ENCODE measurements around the gene MALAT1.
"Not testable (repeated sequence)": the region's sequence is repeated elsewhere in the genome, so short reads cannot be mapped to it uniquely, and the experiment has no call there.

The MALAT1 gene

GRCh38 chr11:65459552-65459951, 39.3 kb upstream of the MALAT1 start:
- DNase-seq (ENCODE audit: low read depth), result peak; percentile 70
- TF ChIP-seq, protein P1, sequence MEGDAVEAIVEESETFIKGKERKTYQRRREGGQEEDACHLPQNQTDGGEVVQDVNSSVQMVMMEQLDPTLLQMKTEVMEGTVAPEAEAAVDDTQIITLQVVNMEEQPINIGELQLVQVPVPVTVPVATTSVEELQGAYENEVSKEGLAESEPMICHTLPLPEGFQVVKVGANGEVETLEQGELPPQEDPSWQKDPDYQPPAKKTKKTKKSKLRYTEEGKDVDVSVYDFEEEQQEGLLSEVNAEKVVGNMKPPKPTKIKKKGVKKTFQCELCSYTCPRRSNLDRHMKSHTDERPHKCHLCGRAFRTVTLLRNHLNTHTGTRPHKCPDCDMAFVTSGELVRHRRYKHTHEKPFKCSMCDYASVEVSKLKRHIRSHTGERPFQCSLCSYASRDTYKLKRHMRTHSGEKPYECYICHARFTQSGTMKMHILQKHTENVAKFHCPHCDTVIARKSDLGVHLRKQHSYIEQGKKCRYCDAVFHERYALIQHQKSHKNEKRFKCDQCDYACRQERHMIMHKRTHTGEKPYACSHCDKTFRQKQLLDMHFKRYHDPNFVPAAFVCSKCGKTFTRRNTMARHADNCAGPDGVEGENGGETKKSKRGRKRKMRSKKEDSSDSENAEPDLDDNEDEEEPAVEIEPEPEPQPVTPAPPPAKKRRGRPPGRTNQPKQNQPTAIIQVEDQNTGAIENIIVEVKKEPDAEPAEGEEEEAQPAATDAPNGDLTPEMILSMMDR (IDR thresholded peaks at IDR 0.05; ENCODE audit: insufficient read depth, low read depth, low read length, missing control alignments), result no peak
- H3K4me3 ChIP-seq (ENCODE audit: low read depth, low read length), result no peak overlapping the region

DNA sequence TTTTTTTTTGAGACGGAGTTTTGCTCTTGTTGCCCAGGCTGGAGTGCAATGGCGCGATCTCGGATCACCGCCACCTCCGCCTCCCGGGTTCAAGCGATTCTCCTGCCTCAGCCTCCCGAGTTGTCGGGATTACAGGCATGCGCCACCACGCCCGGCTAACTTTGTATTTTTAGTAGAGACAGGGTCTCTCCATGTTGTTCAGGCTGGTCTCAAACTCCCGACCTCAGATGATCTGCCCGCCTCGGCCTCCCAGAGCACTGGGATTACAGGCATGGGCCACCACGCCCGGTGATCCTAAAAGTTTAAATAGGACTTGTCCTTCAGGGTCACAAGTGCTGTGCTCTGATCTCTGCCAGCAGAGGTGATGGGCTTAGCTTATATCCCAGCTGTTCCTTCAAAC, 33.4 kb upstream of the MALAT1 start:
- DNase-seq (ENCODE audit: low read depth); H3K4me3 ChIP-seq (ENCODE audit: low read depth, low read length): not testable (repeated sequence)

DNA sequence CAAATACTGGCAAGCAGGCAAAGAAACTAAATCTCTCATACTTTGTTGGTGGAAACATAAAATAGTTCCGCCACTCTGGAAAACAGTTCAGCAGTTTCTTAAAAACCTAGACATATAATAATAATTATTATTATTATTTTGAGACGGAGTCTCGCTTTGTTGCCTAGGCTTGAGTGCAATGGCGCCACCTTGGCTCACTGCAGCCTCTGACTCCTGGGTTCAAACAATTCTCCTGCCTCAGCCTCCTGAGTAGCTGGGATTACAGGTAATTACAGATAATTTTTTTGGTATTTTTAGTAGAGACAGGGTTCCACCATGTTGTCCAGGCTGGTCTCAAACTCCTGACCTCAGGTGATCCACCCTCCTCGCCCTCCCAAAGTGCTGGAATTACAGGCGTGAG, 31.5 kb upstream of the MALAT1 start:
- not testable (repeated sequence) for DNase-seq (ENCODE audit: low read depth)

GRCh38 chr11:65468874-65469333, 29.9 kb upstream of the MALAT1 start:
- TF ChIP-seq, protein P1 (IDR thresholded peaks at IDR 0.05; ENCODE audit: insufficient read depth, low read depth, low read length, missing control alignments), result peak; percentile 81
- peak; percentile 90 for DNase-seq (ENCODE audit: low read depth)
- no peak overlapping the region for H3K4me3 ChIP-seq (ENCODE audit: low read depth, low read length)

More for the DNA sequence above, 31.5 kb upstream of the MALAT1 start:
- not testable (repeated sequence) for H3K4me3 ChIP-seq (ENCODE audit: low read depth, low read length)

DNA sequence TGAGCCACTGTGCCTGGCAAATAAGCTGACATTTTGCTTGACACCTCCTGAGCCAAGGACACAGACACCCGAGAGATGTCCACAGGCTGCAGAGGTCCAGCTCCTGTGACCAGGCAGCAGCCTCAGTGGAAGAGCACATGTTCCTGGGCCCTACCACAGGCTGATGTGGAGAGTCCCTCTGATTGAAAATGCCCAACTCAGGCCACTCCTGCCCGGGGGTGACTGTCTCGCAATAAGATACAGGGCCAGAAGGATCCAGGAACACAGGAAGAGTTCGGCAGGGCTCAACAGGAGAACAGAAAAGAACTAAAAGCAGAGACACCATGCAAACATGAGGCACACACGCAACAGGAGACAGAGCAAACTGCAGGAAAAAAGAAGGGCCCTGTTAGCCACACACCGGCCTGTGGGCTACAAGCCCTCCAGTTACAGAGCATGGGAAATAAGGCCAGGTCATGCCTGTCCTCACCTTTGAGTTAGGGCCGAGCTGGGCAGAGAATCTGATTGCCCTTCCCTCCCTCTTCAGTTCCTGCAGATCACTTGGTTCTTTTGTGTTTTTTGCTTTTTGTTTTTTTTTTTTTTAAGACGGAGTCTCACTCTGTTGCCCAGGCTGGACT, 28.3 kb upstream of the MALAT1 start:
- TF ChIP-seq, protein P1 (IDR thresholded peaks at IDR 0.05; ENCODE audit: insufficient read depth, low read depth, low read length, missing control alignments), result no peak

GRCh38 chr11:65471447-65471891, 27.4 kb upstream of the MALAT1 start:
- H3K4me3 ChIP-seq (ENCODE audit: low read depth, low read length), result peak overlapping the region; percentile 61

More for the DNA sequence above, 28.3 kb upstream of the MALAT1 start:
- DNase-seq (ENCODE audit: low read depth), result no peak
- H3K4me3 ChIP-seq (ENCODE audit: low read depth, low read length), result no peak overlapping the region

GRCh38 chr11:65472588-65473277, 26.1 kb upstream of the MALAT1 start:
- not testable (repeated sequence) for DNase-seq (ENCODE audit: low read depth)
- peak overlapping the region; percentile 61 for H3K4me3 ChIP-seq (ENCODE audit: low read depth, low read length)

More at GRCh38 chr11:65471447-65471891, 27.4 kb upstream of the MALAT1 start:
- TF ChIP-seq, protein P1 (IDR thresholded peaks at IDR 0.05; ENCODE audit: insufficient read depth, low read depth, low read length, missing control alignments), result peak; percentile 68
- peak; percentile 79 for DNase-seq (ENCODE audit: low read depth)

DNA sequence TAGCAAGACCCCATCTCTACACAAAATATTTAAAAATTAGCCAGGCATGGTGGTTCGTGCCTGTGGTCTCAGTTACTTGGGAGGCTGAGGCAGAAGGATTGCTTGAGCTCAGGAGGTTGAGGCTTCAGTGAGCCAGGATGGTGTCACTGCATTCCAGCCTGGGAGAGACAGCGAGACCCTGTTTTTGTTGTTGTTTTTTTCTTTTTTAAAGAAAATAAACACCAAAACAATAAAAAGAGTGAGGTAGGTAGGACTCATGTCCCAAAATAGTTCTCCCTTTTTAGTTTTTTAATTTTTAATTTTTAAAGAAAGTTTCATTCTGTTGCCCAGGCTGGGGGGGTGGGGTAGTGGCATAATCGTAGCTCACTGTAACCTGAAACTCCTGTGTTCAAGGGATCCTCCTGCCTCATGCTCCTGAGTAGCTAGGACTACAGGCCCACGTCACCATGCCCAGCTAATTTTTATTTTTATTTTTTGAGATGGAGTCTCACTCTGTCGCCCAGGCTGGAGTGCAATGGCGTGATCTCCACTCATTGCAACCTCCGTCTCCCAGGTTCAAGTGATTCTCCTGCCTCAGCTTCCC, 25.5 kb upstream of the MALAT1 start:
- no peak overlapping the region for H3K4me3 ChIP-seq (ENCODE audit: low read depth, low read length)
- DNase-seq (ENCODE audit: low read depth), result no peak
- TF ChIP-seq, protein P1 (IDR thresholded peaks at IDR 0.05; ENCODE audit: insufficient read depth, low read depth, low read length, missing control alignments), result no peak
